NCI-H146 treated with DMSO at 0.1 percent for 48 hours (cell line): ENCODE results near the gene IER5.
"Not testable (repeated sequence)": the region's sequence is repeated elsewhere in the genome, so short reads cannot be mapped to it uniquely, and the experiment has no call there.

Experiments used
- DNase-seq: peaks from one replicate; lab custom pipeline; 2025; ENCODE audit not compliant: unreplicated experiment; lab: John Stamatoyannopoulos, UW

The IER5 gene

DNA sequence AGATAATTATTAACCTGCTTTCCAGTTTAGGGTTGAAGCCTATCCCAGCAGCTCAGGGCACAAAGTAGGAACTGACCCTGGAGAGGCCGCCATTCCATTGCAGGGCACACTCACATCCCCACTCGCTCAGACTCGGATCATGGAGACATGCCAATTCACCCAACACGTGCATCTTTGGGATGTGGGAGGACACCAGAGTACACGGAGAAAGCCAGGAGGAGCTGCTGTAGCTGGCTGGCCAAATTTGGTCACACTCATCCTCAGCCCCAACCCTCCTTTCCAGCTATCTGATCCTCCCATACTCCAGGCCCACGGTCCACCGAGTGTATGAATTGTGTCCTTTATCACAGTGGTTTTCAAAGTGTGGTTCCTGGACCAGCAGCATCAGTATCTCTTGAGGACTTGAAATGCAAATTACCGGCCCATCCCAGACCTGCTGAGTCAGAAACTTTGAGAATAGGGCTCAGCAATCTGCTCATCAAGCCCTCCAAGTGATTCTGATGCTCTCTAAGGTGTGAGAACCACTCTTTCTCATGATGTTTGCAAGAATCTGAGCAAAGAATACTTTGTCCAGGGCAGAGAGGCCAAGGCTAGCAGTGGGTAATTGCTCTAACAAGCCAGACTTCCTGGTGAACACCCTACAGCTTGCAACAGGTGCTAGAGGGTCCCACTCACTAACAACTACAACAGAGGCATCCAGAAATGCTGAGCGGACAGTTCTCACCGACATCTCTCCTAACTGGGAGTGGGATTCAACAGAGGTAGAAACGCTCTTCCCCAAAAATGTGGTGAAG, 26.3 kb downstream of the IER5 start:
- no peak for DNase-seq

DNA sequence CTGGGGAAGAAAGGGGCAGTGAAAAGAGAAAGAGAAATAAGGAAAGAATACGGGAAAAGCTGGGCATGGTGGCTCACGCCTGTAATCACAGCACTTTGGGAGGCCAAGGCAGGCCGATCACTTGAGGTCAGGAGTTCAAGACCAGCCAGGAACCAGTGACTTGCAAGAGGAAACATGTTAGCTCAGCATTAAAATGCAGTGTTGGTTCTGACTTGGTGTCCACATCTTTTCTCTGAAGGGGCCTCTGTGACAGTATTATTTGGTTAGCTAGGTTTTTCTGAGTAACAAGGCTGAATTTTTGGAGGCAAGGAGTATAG, 26.8 kb downstream of the IER5 start:
- no peak for DNase-seq

DNA sequence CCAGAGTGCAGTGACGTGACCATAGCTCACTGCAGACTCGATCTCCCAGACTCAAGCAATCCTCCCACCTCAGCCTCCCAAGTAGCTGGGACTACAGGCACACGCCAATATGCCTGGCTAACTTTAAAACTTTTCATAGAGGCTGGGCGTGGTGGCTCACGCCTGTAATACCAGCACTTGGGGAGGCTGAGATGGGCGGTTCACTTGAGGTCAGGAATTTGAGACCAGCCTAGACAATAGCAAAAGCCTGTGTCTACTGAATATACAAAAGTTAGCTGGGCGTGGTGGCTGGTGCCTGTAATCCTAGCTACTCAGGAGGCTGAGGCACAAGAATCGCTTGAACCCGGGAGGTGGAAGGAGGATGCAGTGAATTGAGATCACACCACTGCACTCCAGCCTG, 27.5 kb downstream of the IER5 start:
- not testable (repeated sequence) for DNase-seq

DNA sequence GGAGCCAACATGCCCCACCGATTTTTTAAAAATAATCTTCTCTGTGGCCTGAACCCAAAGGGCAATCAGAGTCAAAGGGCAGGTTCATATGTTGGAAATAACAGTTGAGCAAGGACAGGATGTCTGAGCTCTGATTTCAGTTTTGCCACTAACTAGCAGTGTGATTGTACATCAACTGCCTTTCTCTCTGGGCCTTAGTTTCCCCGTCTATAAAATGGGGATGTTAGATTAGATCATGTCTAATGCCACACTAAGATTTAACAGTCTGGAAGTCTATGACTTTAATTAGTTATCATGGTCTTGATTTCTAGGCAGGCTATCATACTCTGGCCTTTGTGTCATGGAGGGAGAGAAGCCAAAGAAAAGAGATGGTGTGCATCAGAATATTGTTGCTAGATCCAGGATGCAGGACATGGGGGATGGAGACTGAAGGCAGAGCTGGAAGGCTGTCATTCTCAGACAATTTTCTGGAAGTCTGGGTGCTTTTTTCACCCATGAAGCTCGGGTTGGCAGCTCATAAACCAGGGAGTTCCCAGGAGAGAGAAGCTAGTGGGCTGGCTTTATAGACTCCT, 28.4 kb downstream of the IER5 start:
- DNase-seq: no peak

DNA sequence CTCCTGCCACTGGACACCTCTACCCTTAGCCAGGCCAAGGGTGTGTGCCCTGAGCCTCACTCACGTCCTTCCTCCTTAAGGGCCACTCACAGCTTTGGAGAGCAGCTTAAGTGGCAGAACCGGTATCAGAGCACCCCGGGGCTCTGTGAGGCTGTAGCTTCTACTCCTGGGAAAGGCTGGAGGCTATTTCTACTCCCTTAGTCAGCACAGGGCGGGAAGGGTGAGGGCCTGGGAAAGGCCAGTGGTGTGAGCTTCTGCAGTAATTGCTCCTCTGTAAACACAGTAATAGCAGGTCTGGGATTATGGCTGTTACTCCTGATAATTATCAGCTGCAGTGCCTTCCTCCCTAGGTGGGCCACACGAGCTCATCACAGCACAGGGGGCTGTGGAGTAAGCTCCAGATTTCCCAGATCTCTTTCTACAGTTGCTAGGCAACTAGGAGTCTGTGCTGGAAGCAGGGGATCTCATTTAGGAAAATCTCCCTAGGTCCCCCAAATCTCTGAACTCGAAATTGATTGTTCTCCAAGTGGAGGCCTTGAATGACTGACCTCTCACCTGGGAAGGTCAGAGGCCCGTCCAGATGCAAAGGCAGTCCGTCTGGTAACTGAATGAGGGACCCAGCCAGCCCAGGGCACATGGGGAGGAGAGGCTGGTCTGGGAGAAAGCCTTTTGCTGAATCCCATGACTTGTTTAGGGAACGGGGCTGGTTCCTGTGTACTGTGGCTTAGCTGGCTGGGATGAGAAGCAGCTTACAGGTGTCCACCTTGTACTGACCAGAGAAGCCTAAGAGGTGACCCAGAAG, 29.3 kb downstream of the IER5 start:
- DNase-seq: peak; percentile 94

DNA sequence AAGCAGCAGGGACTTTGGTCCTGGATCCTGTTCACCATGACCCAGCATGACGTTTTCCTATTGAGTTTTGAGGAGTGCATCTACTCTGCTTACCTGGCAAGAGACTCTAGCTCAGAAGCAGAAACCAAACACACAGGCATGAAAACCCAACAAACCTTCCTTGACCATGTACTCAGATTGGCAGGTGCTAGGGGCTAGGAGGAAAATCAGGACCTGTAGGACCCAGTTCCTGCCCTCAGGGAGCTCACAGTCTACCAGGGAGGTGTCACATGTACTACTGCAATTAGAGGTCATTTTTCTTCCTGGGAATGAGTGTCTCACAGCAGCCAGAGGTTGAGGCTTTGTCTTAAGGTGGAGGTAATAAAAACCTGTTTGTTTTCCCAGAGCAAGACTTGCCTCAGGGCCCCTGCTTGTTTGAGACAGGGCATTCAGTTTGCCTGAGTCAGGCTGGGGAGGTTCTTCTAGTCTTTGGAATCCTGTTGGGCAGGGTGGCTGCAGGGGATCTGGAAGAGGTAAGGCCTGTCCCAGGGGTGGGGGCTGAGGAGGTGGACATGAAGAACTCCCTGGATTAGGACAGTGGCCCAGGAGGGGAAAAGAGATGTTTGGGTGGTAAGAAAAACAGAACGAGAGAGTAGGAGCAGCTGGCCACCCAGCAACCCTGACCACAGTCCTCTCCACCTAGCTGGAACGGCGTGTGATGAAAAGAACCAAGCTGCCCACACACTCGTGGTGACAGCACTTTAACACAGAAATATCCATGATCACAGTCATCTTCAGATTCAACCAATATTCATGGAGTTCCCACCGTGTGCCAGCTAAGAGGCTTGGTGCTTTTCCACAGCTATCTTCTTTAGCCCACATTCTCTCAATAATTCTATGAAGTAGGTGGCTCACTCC, 30.8 kb downstream of the IER5 start:
- no peak for DNase-seq

DNA sequence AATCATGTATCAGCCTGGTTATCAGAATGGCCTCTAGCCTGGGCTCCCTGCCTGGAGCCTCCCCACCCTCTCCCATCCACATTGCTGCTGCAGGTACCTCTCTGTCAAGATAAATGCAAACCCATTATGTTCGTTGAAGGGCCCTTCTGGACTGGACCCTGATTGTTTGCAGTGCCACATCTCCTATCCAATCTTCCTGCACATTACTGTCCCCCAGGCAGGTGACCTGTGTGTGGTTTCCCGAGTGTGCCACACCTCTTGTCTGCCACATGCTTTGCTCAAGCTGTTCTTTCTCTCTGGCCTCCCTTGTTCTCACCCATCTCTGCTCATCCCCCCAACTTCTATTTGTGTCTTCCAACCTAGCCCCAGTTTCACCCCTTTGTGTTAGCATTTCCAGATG, 32.4 kb downstream of the IER5 start:
- DNase-seq: no peak

DNA sequence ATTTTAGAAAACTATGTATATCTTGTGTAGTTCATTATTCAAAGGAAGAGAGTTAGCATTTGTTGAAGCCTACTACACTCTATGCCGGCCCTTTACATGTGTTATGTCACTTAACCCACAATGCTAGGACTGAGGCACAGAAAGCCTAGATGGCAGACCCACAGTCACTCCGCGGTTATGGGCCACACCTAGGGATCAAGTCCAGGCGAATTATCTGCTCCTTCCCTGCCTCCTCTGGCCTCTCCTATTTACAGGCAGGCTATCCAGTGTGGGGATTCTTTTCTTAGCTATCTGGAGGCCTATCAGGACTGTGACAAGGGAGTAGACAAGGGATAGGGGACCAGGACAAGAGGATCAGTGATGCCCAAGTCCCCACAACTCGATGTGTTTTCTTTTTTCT, 33.0 kb downstream of the IER5 start:
- DNase-seq: no peak

DNA sequence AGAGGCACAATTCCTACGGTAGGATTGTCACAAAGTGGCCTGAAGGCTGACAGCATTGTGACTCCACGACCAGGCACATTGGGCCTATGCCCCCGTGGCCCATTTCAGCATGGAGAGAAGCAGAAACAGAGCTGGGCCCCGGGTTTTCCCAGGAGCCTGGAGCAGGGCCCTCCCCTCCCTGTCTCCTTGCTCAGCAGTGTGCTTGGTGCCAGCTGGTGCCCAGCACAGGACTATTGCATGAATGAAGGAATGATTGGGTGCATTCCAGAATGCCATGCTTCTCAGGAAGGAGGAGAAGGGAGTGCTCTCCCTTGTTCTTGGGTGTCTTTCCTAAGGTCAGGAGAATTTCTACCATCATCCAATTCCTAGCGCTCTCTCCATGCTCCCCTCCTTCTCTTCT, 33.7 kb downstream of the IER5 start:
- no peak for DNase-seq

DNA sequence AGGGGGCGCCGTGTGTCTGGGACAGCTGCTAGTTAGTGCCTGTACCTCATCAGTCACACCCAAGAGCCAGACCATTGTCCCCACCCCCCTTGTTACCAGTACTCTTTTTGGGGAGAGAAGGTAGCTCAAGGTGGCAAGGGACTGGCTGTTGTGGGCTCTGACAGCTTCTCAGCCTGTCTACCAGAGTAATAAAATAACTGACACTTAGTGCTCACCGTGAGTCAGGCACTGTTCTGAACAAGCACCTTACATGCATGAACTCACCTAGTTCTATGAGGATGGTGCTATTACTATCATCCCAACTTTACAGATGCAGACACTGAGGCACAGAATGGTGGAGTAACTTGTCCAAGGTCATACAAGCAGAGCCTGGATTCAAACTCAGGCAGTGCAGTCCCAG, 34.7 kb downstream of the IER5 start:
- no peak for DNase-seq

DNA sequence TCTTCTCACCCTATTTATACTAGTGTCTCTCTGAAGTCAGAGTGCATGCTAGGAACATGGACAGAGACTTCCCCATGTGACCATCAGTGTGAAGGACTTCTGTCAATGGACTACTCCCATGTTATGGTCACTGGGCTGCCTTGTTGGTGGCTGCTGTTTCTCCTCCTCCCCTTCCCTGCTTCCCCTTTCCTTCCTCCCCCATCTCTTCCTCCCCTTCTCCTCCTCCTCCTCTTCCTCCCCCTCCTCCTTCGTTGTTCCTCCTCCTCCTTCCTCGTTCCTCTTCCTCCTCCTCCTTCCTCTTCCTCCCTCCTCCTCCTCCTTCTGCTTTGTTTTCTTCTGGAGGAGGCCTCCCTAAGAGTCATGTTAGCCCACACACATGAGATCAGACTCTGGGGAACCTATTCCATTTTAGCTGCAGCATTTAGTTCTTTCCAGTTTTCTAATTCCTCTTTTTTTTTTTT, 35.8 kb downstream of the IER5 start:
- DNase-seq: no peak

DNA sequence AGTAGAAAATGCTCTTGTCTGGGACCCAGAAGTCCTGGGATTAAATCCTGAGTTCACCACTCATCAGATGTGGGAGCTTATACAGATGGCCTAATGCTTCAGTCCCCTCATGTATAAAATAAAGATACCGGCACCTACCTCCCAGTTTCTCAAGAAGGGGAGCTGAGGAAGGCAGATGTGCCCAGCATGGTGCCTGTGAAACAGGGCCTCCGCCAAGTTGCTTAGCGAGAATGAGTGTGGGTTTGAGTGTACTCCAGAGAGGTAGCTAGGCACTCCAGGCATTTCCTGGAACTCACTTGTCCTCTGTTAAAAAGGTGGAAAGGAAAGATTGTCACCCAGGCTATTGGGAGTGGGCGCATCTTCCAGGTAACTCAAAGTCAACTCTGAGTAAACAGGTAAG, 37.8 kb downstream of the IER5 start:
- DNase-seq: no peak

DNA sequence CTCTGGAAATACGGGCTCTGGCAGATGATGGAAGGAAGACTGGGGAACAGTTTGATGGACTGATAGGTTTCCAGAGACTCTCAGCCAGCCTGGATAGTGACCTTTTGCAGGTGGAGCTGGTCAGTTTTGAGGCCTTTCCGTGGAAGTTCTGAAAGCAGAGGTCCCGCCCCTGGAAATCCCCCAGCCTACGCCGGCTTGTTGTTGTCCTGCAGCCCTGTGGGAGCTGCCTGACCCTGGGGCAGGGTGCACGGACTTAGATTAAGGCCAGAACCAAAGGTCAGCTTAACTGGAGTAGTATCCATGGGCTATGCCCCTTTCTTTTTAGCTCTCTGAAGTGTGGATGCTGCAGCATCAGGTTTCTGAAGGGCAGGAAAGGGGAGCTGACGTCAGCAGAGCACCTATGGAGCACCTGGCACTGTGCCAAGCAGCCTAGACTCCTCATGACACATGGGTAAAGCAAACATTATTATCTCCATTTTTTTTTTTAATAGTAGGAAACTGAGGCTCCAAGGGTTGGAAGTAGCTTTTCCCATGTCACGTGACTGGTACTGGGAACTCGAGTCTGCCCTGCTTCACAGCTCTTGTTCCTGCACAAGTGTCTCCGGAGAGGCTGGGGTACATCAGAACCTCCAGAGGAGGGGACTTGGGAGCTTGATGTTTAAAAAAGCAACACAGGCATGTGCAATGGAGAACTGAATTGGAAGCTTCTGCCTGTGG, 38.5 kb downstream of the IER5 start:
- DNase-seq: peak; percentile 88

DNA sequence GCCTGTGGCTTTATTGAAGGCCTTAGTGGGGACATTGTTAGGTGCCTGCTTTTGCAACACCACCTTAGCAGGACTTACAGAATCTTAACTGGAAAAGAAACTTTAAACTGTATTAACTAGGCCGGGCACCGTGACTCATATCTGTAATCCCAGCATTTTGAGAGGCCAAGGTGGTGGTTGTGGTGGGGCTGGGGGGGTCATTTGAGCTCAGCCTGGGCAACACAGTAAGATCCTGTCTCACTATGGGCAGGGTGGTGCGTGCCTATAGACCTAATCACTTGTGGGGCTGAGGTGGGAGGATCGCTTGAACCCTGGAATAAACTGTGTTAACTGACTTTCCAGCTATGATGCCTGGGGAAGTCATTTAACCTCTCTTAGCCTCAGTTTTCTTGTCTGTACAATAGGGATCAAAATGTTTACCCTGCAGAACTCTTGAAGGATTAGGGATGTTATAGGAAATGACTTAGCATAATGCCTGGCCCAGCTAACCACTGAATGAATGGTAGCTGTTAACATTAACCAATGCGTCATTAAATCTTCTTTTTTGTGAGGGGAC, 39.5 kb downstream of the IER5 start:
- DNase-seq: no peak

DNA sequence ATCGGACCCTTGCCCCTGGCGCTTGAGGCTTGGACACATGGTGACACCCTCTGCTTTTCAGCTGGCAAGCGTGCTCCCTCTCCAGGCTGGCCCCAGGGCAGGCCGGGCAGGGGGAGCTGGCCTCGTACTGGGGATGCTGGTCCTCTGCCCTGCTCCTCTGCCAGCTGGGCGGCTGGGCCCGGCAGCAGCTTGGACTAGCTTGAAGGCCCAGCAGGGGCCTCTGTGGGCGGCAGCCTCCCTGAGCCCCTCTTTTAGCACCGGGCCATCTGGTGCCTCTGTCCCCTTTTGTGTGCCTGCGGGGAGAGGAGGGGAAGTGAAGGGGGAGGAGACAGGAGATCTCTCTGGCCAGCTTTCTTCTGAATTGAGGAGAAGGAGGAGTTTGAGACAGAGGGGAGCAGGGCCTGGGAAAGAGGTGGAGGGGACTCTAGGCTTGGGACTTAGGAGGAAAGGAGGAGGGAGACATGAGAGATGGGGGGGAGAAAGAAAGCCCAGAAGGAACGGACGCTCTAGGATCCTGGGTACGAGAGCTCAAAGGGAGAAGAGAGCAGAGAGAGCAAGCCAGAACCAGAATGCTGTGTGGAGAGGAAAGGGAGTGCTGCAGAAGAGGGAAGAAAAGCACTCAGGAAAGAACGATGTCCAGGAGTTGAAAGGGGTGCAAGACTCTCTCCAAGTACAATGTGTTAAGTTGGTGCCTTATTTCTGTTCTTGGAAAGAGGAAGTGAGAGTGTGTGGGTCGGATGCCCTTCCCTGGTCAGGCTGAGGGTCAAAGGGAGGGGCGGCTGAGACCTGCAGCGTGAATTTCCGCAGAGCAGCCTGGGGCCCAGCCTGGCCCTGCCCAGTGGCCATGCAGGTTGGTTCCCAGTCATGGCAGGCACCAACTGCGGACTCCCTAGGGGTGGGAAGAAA, 40.3 kb downstream of the IER5 start:
- DNase-seq: peak; percentile 22

DNA sequence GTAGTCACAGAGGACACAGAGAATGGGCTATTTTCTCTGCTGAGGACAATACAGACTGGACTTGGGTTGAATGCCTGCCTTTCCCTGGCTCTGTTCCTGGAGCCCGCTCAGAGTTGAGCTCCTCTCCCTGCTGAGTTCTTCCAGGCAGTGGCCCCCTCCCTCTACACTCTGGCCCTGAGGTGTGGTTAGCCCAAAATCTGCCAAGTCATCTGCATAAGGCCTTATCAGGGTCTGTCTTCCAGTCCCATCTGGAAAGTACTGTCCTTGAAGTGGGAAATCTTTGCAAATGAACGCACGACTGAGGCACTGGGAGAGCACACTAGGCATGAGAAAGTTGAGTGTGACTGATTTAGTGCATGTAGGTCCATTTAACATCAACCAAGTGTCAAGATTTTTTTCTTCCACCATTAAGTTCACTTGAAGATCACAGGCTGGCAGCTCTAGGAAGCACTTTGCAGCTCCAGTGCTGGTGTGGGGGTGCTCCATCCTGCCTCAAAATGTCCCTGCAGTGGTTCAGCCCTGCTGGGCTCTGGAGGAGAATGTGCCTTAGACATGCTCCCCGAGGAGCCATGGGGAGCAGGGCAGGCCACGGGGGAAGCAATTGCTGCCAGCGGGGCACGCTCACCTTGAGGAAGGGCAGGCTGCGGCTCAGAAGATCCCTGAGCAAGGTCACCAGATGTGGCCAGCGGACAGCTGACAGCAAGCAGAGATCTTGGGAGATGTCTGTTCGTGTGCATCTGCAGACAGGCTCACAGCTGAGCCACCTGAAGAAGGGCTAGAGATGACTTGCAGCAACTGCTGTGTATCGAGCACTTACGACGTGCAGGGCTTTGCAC, 41.5 kb downstream of the IER5 start:
- no peak for DNase-seq

DNA sequence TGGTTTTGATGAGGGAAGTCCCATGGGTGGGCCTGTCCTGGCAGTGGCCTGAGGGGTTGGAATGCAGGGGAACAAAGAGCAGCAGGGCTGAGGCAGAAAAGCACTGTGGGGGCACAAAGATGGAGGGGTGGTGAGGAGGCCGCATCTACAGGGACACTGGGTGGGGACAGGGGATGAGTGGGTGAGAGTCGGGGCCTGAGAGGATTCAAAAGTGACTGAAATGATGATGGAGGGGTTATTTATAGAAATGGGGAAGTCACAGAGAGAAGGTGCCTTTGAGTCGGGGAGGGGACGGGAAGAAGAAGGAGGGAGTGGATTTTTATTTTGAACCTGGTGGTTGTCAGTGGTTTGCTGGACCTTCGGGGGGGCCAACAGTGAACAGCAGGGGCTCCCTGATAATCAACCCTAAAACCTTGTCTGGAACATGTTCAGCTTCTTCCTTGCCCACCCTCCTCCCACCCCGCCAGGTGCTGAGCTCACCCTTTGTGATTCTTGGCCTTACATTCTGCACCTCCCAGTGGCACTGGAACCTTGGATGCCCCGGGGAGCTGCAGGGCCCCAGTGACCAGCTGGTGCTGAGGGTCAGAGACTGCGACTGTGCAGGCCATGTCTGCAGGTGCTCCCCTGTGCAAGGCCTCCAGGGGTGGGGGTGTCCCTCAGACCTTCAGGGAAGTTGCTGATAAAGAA, 42.9 kb downstream of the IER5 start:
- DNase-seq: no peak

DNA sequence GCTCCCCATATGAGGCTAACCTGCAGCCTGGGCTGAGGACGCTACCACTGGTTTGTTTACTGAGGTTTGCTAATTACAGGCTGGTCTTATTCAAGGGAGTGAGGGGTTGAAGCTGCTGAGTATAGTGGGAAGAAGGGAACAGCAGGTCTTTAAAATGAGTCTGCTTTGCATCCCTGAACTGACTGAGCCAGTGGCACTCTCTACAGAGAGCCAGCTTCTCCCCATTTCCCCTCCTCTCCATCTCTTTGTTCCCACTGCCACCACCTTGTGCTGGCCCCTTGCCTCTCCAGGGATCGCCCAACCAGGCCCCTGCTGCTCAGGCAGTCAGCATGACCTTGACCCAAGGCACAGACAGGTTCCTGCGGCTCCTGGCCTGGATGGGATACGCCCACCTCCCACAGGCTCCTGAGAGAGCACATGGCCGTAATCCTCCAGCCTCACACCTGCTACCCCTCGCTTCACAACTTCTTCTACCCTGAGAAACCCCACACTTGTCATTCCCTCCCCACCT, 45.0 kb downstream of the IER5 start:
- no peak for DNase-seq
